ENCODE measurements around the gene PRR5L. TPM values are rescaled to one million over a fixed set of nuclear protein-coding genes. Genes with fewer than 3 reads are reported as not detected.

Gene PRR5L
- polyA plus RNA-seq, 3 donors: 3.5 to 16.0 (median 7.4) TPM

- Histone ChIP-seq H3K4me2 (replicated peaks; ENCODE audit: extremely low read depth, low read length, poor library complexity, severe bottlenecking) (peak overlapping the region; percentile 37), H3K79me2 (ENCODE audit: insufficient read depth, low read length) (no peaks in the 10 kb centered on the region), H3K9me3 (replicated peaks in 1 of 2; ENCODE audit: control insufficient read depth in 1 of 2, insufficient read depth in 1 of 2, low read length in 2 of 2) (no peaks in the 10 kb centered on the region), H4K20me1 (ENCODE audit: insufficient read depth, low read length) (no peaks in the 10 kb centered on the region), H3K27ac (ENCODE audit: low read depth in 1 of 2, low read length in 2 of 2) (peak overlapping the region in 1 of 2 donors; percentile 50), H3K4me3 (replicated peaks in 1 of 3; ENCODE audit: low read depth in 2 of 3, low read length in 3 of 3) (peak overlapping the region in 1 of 3 experiments; percentile 25), H3K9ac (ENCODE audit: insufficient read depth, low read length, poor library complexity, severe bottlenecking) (no peak overlapping the region), H3K27me3 (ENCODE audit: control insufficient read depth in 2 of 2, insufficient read depth in 2 of 2, low read length in 2 of 2) (no peaks in the 10 kb centered on the region), H3K36me3 (replicated peaks in 1 of 2; ENCODE audit: control insufficient read depth in 1 of 2, insufficient read depth in 2 of 2, low read length in 2 of 2) (no peaks in the 10 kb centered on the region), H3K4me1 (ENCODE audit: control insufficient read depth in 1 of 2, insufficient read depth in 2 of 2, low read length in 2 of 2) (peaks cover 29 to 31% of the 10 kb centered on the region in 2 donors), H2AFZ (ENCODE audit: insufficient read depth, low read depth, low read length, poor library complexity, severe bottlenecking) (peak overlapping the region; percentile 25)
- H3K4me1 Mint-ChIP-seq: peaks cover 32% of the 10 kb centered on the region
- no peak for DNase-seq
- H3K9me3 Mint-ChIP-seq: no peaks in the 10 kb centered on the region
- TF ChIP-seq CTCF (IDR thresholded peaks at IDR 0.05): no peak
- 67% methylated on average over 1 of the region's 4 CpGs for WGBS (ENCODE audit: insufficient coverage)
- H3K27ac Mint-ChIP-seq: peak overlapping the region in 6 of 7 donors; percentile 73 to 84 (median 82)
- intact Hi-C loops (cut with micrococcal nuclease): no loop called here
- H3K27me3 Mint-ChIP-seq (ENCODE audit: low read depth in 3 of 3): peaks cover 0 to 6% (median under 1%) of the 10 kb centered on the region in 3 donors
- peak overlapping the region in 1 of 2 donors; percentile 70 for H3K4me3 Mint-ChIP-seq
- peaks cover 15 to 17% of the 10 kb centered on the region in 2 donors for H3K36me3 Mint-ChIP-seq
Observed at GRCh38 chr11:36427079-36427478, 131.0 kb downstream of the PRR5L start.

GRCh38 chr11:36427876-36428275 lies 131.8 kb downstream of the PRR5L start:
- Histone ChIP-seq H3K9me3 (replicated peaks in 1 of 2; ENCODE audit: control insufficient read depth in 1 of 2, insufficient read depth in 1 of 2, low read length in 2 of 2) (no peaks in the 10 kb centered on the region), H3K27me3 (ENCODE audit: control insufficient read depth in 2 of 2, insufficient read depth in 2 of 2, low read length in 2 of 2) (no peaks in the 10 kb centered on the region), H3K27ac (ENCODE audit: low read depth in 1 of 2, low read length in 2 of 2) (no peak overlapping the region), H3K9ac (ENCODE audit: insufficient read depth, low read length, poor library complexity, severe bottlenecking) (no peak overlapping the region), H3K4me3 (replicated peaks in 1 of 3; ENCODE audit: low read depth in 2 of 3, low read length in 3 of 3) (no peak overlapping the region), H3K4me2 (replicated peaks; ENCODE audit: extremely low read depth, low read length, poor library complexity, severe bottlenecking) (no peak overlapping the region), H3K36me3 (replicated peaks in 1 of 2; ENCODE audit: control insufficient read depth in 1 of 2, insufficient read depth in 2 of 2, low read length in 2 of 2) (no peaks in the 10 kb centered on the region), H3K79me2 (ENCODE audit: insufficient read depth, low read length) (no peaks in the 10 kb centered on the region), H2AFZ (ENCODE audit: insufficient read depth, low read depth, low read length, poor library complexity, severe bottlenecking) (no peak overlapping the region), H3K4me1 (ENCODE audit: control insufficient read depth in 1 of 2, insufficient read depth in 2 of 2, low read length in 2 of 2) (peaks cover 29 to 31% of the 10 kb centered on the region in 2 donors), H4K20me1 (ENCODE audit: insufficient read depth, low read length) (no peaks in the 10 kb centered on the region)
- peaks cover 0 to 4% (median 0%) of the 10 kb centered on the region in 3 donors for H3K27me3 Mint-ChIP-seq (ENCODE audit: low read depth in 3 of 3)
- no peak overlapping the region for H3K4me3 Mint-ChIP-seq
- peaks cover 16 to 20% of the 10 kb centered on the region in 2 donors for H3K36me3 Mint-ChIP-seq
- no peaks in the 10 kb centered on the region for H3K9me3 Mint-ChIP-seq
- no peak for DNase-seq
- intact Hi-C loops (cut with micrococcal nuclease): no loop called here
- 100% methylated on average over 1 of the region's 3 CpGs for WGBS (ENCODE audit: insufficient coverage)
- peaks cover 33% of the 10 kb centered on the region for H3K4me1 Mint-ChIP-seq
- no peak for TF ChIP-seq CTCF (IDR thresholded peaks at IDR 0.05)
- no peak overlapping the region for H3K27ac Mint-ChIP-seq

All from CD14-positive monocyte (primary cell).